Type B pancreatic cell (in vitro differentiated cells): ENCODE data around the gene KLK1. TPM values are rescaled to one million over a fixed set of nuclear protein-coding genes. Genes with fewer than 3 reads are reported as not detected.
"Not testable (repeated sequence)": the region's sequence is repeated elsewhere in the genome, so short reads cannot be mapped to it uniquely, and the experiment has no call there.

Experiments used
- DNase-seq: peaks from one replicate; pipeline ENCODE4 v3.0.0; 2021; ENCODE audit warnings: mixed read lengths; ENCODE audit not compliant: unreplicated experiment; ENCODE audit errors: extremely low spot score
- H3K27ac Mint-ChIP-seq: 2 replicates; pipeline ENCODE4 v1.8.0; 2021; ENCODE audit warnings: mild to moderate bottlenecking, mixed read lengths
- H3K27me3 Mint-ChIP-seq: 2 replicates; pipeline ENCODE4 v1.8.0; 2021; ENCODE audit warnings: mixed read lengths
- H3K36me3 Mint-ChIP-seq: 2 replicates; pipeline ENCODE4 v1.8.0; 2021; ENCODE audit warnings: mixed read lengths
- H3K4me1 Mint-ChIP-seq: one replicate; pipeline ENCODE4 v1.8.0; 2021; ENCODE audit warnings: mixed read lengths; ENCODE audit not compliant: unreplicated experiment
- H3K4me3 Mint-ChIP-seq: 2 replicates; pipeline ENCODE4 v1.8.0; 2021; ENCODE audit warnings: mild to moderate bottlenecking, mixed read lengths
- H3K9me3 Mint-ChIP-seq: 2 replicates; pipeline ENCODE4 v1.8.0; 2021; ENCODE audit warnings: mixed read lengths
- CTCF ChIP-seq: fragments of 200-600 bp; sonication (generic); conservative IDR thresholded peaks from 2 replicates; pipeline ENCODE4 v1.5.0; 2021; ENCODE audit warnings: antibody characterized with exemption, mild to moderate bottlenecking
- total RNA-seq: library from RNA; stranded (reverse); gene quantifications from 2 replicates; pipeline ENCODE4 v1.2.1, GENCODE V29; 2021; ENCODE audit warnings: low replicate concordance

Gene KLK1
- total RNA-seq, 1 donor from 2014 or later: 1.5 TPM

GRCh38 chr19:50777830-50778303, 45.7 kb downstream of the KLK1 start:
- peaks cover 4% of the 10 kb centered on the region for H3K4me1 Mint-ChIP-seq
- no peaks in the 10 kb centered on the region for H3K36me3 Mint-ChIP-seq
- no peak overlapping the region for H3K27ac Mint-ChIP-seq
- peaks cover 87% of the 10 kb centered on the region for H3K27me3 Mint-ChIP-seq
- no peak for TF ChIP-seq CTCF
- H3K9me3 Mint-ChIP-seq: no peaks in the 10 kb centered on the region
- H3K4me3 Mint-ChIP-seq: no peak overlapping the region
- no peak for DNase-seq

- no peak for TF ChIP-seq CTCF
- Mint-ChIP-seq H3K9me3 (no peaks in the 10 kb centered on the region), H3K27ac (no peak overlapping the region), H3K4me3 (no peak overlapping the region), H3K4me1 (peaks cover 4% of the 10 kb centered on the region), H3K36me3 (no peaks in the 10 kb centered on the region), H3K27me3 (peaks cover 81% of the 10 kb centered on the region)
- DNase-seq: no peak
Observed at GRCh38 chr19:50777261-50777660, 46.3 kb downstream of the KLK1 start.

GRCh38 chr19:50776131-50776530, 47.5 kb downstream of the KLK1 start:
- Mint-ChIP-seq H3K36me3 (no peaks in the 10 kb centered on the region), H3K9me3 (no peaks in the 10 kb centered on the region), H3K27ac (no peak overlapping the region), H3K27me3 (peaks cover 72% of the 10 kb centered on the region), H3K4me3 (no peak overlapping the region), H3K4me1 (peaks cover 4% of the 10 kb centered on the region)
- TF ChIP-seq CTCF: no peak
- no peak for DNase-seq

- not testable (repeated sequence) for H3K27ac Mint-ChIP-seq, H3K9me3 Mint-ChIP-seq, DNase-seq, H3K4me1 Mint-ChIP-seq, H3K36me3 Mint-ChIP-seq, H3K4me3 Mint-ChIP-seq
- H3K27me3 Mint-ChIP-seq: peaks cover 50% of the 10 kb centered on the region
Observed at GRCh38 chr19:50773454-50773853, 50.1 kb downstream of the KLK1 start.

GRCh38 chr19:50772912-50773311, 50.7 kb downstream of the KLK1 start:
- H3K27me3 Mint-ChIP-seq: peaks cover 48% of the 10 kb centered on the region
- H3K4me1 Mint-ChIP-seq, H3K36me3 Mint-ChIP-seq, H3K4me3 Mint-ChIP-seq, H3K27ac Mint-ChIP-seq, H3K9me3 Mint-ChIP-seq, DNase-seq: not testable (repeated sequence)

GRCh38 chr19:50772476-50772875, 51.1 kb downstream of the KLK1 start:
- Mint-ChIP-seq H3K9me3 (no peaks in the 10 kb centered on the region), H3K4me1 (no peaks in the 10 kb centered on the region), H3K27me3 (peaks cover 44% of the 10 kb centered on the region), H3K36me3 (no peaks in the 10 kb centered on the region), H3K4me3 (no peak overlapping the region), H3K27ac (no peak overlapping the region)
- no peak for DNase-seq
- no peak for TF ChIP-seq CTCF

- TF ChIP-seq CTCF: no peak
- peaks cover 39% of the 10 kb centered on the region for H3K27me3 Mint-ChIP-seq
- H3K27ac Mint-ChIP-seq: no peak overlapping the region
- no peaks in the 10 kb centered on the region for H3K36me3 Mint-ChIP-seq
- no peak overlapping the region for H3K4me3 Mint-ChIP-seq
- H3K9me3 Mint-ChIP-seq: no peaks in the 10 kb centered on the region
- no peaks in the 10 kb centered on the region for H3K4me1 Mint-ChIP-seq
- no peak for DNase-seq
Observed at GRCh38 chr19:50770888-50771287, 52.7 kb downstream of the KLK1 start.

- not testable (repeated sequence) for DNase-seq, H3K27ac Mint-ChIP-seq, H3K9me3 Mint-ChIP-seq, H3K36me3 Mint-ChIP-seq, H3K4me3 Mint-ChIP-seq, H3K4me1 Mint-ChIP-seq
- peaks cover 33% of the 10 kb centered on the region for H3K27me3 Mint-ChIP-seq
Observed at GRCh38 chr19:50770164-50770563, 53.4 kb downstream of the KLK1 start, which contains the start of gene GPR32. Gene GPR32, plus strand, starts transcription at chr19:50770464. Its CDS starts 137 bp downstream, at chr19:50770601.
